ENCODE measurements around the gene CCL11. TPM values are rescaled to one million over a fixed set of nuclear protein-coding genes. Genes with fewer than 3 reads are reported as not detected.

Gene CCL11
- total RNA-seq, 1 experiment from 2014 or later: not detected

DNA sequence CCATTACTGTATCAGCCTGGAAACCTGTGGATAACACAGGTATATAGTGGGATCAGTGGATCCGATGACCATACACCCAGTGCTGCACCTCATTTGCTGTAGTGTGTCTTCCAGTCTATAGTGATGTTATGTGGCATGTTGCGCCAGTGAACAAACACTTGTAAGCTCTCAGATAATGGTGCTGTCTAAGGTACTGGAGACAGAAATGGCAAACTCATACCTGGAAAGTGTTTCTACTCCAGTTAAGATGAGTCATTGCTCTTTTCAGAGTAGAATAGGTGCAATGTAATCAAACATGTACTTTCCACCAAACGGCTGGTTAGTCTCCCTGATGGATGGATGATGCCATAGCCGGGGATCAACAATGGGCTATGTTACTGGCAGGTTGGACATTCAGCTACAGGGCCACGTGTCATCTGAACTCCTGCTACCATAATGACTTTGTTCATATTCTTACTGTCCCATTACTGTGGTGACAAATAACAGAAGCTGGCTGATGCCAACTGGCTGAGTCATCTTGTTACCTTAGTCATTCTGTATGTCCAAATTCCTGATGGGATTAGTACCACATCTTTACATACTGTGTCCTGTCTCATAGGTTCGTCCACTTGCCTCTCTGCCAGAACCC is 6.3 kb downstream of the CCL11 start:
- CTCF ChIA-PET: no interaction called here
- Mint-ChIP-seq H3K36me3 (ENCODE audit: insufficient read depth, unreplicated experiment) (no peaks in the 10 kb centered on the region), H3K27me3 (ENCODE audit: unreplicated experiment) (peaks cover 38% of the 10 kb centered on the region), H3K4me3 (ENCODE audit: low read depth, unreplicated experiment) (no peak overlapping the region), H3K4me1 (ENCODE audit: low read depth, unreplicated experiment) (no peaks in the 10 kb centered on the region), H3K27ac (ENCODE audit: unreplicated experiment) (no peak overlapping the region), H3K9me3 (ENCODE audit: low read depth, unreplicated experiment) (no peaks in the 10 kb centered on the region)
- DNase-seq: no peak
- TF ChIP-seq, protein P1, sequence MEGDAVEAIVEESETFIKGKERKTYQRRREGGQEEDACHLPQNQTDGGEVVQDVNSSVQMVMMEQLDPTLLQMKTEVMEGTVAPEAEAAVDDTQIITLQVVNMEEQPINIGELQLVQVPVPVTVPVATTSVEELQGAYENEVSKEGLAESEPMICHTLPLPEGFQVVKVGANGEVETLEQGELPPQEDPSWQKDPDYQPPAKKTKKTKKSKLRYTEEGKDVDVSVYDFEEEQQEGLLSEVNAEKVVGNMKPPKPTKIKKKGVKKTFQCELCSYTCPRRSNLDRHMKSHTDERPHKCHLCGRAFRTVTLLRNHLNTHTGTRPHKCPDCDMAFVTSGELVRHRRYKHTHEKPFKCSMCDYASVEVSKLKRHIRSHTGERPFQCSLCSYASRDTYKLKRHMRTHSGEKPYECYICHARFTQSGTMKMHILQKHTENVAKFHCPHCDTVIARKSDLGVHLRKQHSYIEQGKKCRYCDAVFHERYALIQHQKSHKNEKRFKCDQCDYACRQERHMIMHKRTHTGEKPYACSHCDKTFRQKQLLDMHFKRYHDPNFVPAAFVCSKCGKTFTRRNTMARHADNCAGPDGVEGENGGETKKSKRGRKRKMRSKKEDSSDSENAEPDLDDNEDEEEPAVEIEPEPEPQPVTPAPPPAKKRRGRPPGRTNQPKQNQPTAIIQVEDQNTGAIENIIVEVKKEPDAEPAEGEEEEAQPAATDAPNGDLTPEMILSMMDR (IDR thresholded peaks at IDR 0.05; ENCODE audit: unreplicated experiment): no peak
- intact Hi-C loops (cut with micrococcal nuclease; ENCODE audit: unreplicated experiment): no loop called here
- no TSS peak for BruUV-seq (replicated peaks)

DNA sequence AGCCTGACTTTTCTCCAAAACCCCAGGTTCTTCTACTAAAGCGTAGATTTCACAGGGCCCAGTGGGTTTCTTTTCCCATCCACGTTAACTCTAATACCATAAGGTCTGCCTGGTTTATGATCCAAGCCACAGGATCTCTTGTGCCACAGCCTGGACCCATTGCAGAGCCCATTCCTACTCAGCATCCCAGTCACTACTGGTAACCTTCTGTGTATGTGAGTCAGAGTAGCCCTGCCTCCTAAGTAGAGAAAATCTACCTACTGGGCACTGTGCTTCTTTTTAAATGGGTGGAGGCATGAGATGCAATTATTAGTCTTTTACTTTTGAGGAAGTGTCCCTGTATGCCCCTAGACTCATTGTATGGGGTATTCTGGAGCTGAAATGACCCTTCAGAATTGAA is 13.5 kb downstream of the CCL11 start:
- BruUV-seq (replicated peaks): no TSS peak
- CTCF ChIA-PET: no interaction called here

DNA sequence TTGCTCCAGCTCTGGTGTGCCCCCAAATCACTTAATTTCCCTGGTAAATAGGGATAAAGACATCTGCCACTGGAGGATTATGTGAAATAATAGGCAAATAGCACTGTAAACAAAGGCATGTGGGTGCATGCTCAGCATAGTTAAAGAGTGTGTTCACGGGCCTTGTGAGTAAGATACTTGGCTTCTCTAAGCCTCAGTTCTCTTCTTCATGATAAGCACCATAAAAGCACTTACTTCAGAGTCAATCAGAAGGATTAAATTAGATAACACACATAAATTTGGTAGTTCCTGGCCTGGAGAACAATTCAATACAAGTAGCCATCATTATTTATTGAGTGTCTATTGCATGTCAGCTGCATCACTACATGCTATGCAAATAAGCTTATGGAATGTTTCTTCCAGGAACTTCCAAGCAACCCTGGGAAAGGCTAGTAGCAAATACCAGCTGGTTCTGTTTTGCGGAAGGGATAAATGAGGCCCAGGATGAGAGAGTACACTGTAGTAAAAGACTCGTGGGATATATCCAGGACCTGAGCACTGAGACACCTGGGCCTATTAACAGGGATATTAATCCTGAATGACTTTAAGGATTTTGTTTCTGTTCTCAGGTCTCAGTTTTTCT is 14.5 kb downstream of the CCL11 start:
- Mint-ChIP-seq H3K9me3 (ENCODE audit: low read depth, unreplicated experiment) (no peaks in the 10 kb centered on the region), H3K27me3 (ENCODE audit: unreplicated experiment) (peaks cover 51% of the 10 kb centered on the region), H3K27ac (ENCODE audit: unreplicated experiment) (no peak overlapping the region), H3K36me3 (ENCODE audit: insufficient read depth, unreplicated experiment) (no peaks in the 10 kb centered on the region), H3K4me3 (ENCODE audit: low read depth, unreplicated experiment) (no peak overlapping the region), H3K4me1 (ENCODE audit: low read depth, unreplicated experiment) (no peaks in the 10 kb centered on the region)
- intact Hi-C loops (cut with micrococcal nuclease; ENCODE audit: unreplicated experiment): no loop called here
- TF ChIP-seq, protein P1 (IDR thresholded peaks at IDR 0.05; ENCODE audit: unreplicated experiment): no peak
- CTCF ChIA-PET: interaction anchor here (0.5 kb wide), 1 partner anchor 324 kb away, joined by 3 read pairs; no protein-coding TSS in a partner anchor
- no peak for DNase-seq
- BruUV-seq (replicated peaks): no TSS peak

More for the DNA sequence above, 13.5 kb downstream of the CCL11 start:
- TF ChIP-seq, protein P1 (IDR thresholded peaks at IDR 0.05; ENCODE audit: unreplicated experiment): no peak
- no peaks in the 10 kb centered on the region for H3K4me1 Mint-ChIP-seq (ENCODE audit: low read depth, unreplicated experiment)
- DNase-seq: no peak
- H3K4me3 Mint-ChIP-seq (ENCODE audit: low read depth, unreplicated experiment): no peak overlapping the region
- H3K27me3 Mint-ChIP-seq (ENCODE audit: unreplicated experiment): peaks cover 40% of the 10 kb centered on the region
- no peaks in the 10 kb centered on the region for H3K36me3 Mint-ChIP-seq (ENCODE audit: insufficient read depth, unreplicated experiment)
- no peak overlapping the region for H3K27ac Mint-ChIP-seq (ENCODE audit: unreplicated experiment)
- intact Hi-C loops (cut with micrococcal nuclease; ENCODE audit: unreplicated experiment): no loop called here
- no peaks in the 10 kb centered on the region for H3K9me3 Mint-ChIP-seq (ENCODE audit: low read depth, unreplicated experiment)

DNA sequence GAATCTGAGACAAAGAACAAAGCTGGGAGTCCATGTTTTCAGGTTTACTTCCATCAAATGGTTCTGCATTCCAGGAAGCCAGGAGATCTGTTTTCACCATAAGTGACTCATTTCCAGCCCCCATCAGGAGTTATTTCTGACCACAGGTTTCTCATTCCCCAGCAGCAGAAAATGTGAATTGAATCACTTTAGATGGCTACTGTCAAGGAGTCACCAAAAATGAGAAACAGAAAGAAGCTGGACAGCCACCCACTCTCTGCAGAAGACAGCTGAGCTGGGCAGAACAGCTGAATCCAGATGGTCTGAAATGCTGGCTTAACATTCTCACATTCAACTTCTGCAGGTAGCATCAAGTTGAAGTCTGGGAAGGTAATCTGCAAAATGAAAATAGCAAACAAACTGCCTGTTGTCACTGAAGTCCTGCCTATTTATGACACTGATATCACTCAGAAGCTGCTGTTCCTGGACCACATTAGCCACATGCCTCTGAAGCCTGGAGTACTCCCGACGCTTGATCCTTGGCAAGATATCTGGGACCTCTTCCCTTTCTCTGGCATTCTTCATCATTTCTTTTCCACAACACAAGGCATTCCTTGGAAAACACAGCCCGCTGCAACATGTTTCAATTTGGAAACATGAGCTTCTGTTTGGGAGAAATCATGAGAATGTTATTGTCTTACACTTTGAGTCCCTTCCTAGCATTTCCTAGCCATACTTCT is 15.3 kb downstream of the CCL11 start:
- CTCF ChIA-PET: interaction anchor here (0.5 kb wide), 1 partner anchor 324 kb away, joined by 3 read pairs; no protein-coding TSS in a partner anchor
- no TSS peak for BruUV-seq (replicated peaks)
- Mint-ChIP-seq H3K36me3 (ENCODE audit: insufficient read depth, unreplicated experiment) (no peaks in the 10 kb centered on the region), H3K27ac (ENCODE audit: unreplicated experiment) (no peak overlapping the region), H3K27me3 (ENCODE audit: unreplicated experiment) (peaks cover 56% of the 10 kb centered on the region), H3K4me1 (ENCODE audit: low read depth, unreplicated experiment) (no peaks in the 10 kb centered on the region), H3K4me3 (ENCODE audit: low read depth, unreplicated experiment) (no peak overlapping the region), H3K9me3 (ENCODE audit: low read depth, unreplicated experiment) (no peaks in the 10 kb centered on the region)
- no peak for DNase-seq
- TF ChIP-seq, protein P1 (IDR thresholded peaks at IDR 0.05; ENCODE audit: unreplicated experiment): no peak
- intact Hi-C loops (cut with micrococcal nuclease; ENCODE audit: unreplicated experiment): no loop called here
